ENCODE data around the gene PNLIP. TPM values are rescaled to one million over a fixed set of nuclear protein-coding genes. Genes with fewer than 3 reads are reported as not detected.

PNLIP gene
- total RNA-seq (2011; cell fraction: chromatin; rRNA removed; ENCODE audit: low replicate concordance): not detected in 2 replicates
- not detected in 2 replicates for total RNA-seq (2011; cell fraction: nucleolus; rRNA removed)
- total RNA-seq (2011; cell fraction: nucleoplasm; rRNA removed): not detected in 2 replicates
- total RNA-seq (2014; rRNA removed) (not detected in 2 replicates), total RNA-seq (2014; rRNA removed; fragmentation: Illumina TruSeq; extraction: Trizol) (not detected in 2 replicates), total RNA-seq (2015; rRNA removed; fragmentation: Illumina TruSeq; extraction: Trizol) (not detected in 2 replicates), total RNA-seq (2021) (0.69 and 1.1 TPM in 2 replicates), polyA plus RNA-seq (2011; rRNA removed) (not detected in 2 replicates), polyA plus RNA-seq (2014; fragmentation: Illumina TruSeq; extraction: Trizol) (not detected in 2 replicates), polyA plus RNA-seq (2014; fragmentation: Nextera tagmentation; extraction: Ambion mirVana) (not detected), polyA plus RNA-seq (2014; rRNA removed) (not detected in 2 replicates), polyA minus RNA-seq (2011; rRNA and poly(A)+ RNA removed) (not detected in 2 replicates), Bru-seq, nascent RNA (not detected), BruChase-seq, experiment 1, labeled RNA remaining after a 2-hour chase (not detected), BruChase-seq, experiment 2, labeled RNA remaining after a 6-hour chase (not detected)
- polyA plus RNA-seq (2011; cell fraction: cytosol; rRNA removed): not detected in 2 replicates
- polyA plus RNA-seq (2011; cell fraction: nucleus; rRNA removed): not detected in 2 replicates
- polyA plus RNA-seq (2012): not detected in 2 replicates
- not detected in 2 replicates for polyA minus RNA-seq (2011; cell fraction: cytosol; rRNA and poly(A)+ RNA removed)
- not detected in 2 replicates for polyA minus RNA-seq (2011; cell fraction: nucleus; rRNA and poly(A)+ RNA removed)
- long read RNA-seq, experiment 1: 0 reads
- long read RNA-seq, experiment 2: 0 reads
- long read RNA-seq, experiment 3: 0 reads

DNA sequence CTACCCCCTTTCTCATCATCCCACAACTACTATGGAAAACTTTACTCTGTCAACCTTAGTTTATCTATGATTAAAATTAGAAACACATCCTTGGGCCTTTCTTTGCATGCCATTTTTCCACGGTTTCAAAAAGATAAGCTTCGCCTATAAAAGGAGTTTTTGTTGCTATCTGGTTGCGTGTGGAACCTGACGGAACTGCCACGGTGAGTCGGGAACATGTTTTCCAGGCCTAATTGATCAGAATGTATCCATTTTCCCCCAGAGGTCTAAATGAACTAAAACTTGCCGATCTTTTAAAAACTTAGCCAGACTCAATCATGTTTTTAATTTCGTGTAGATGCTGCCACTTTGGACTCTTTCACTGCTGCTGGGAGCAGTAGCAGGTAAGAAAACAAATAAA, at the start of gene PNLIP:
TSS of gene PNLIP (plus strand) at position 176 of the 400 bp plus-strand sequence. CDS start at position 338, 162 bp downstream.
- DNase-seq (ENCODE audit: extremely low read depth in 1 of 4, low spot score in 3 of 4) (no peak), ATAC-seq (no peak), FAIRE-seq (no peak)
- Histone ChIP-seq H3K4me3 (no peak within 1 kb of the TSS), H2AFZ (ENCODE audit: low read depth, low read length) (no peak within 1 kb of the TSS), H3K79me2 (ENCODE audit: control insufficient read depth, insufficient read depth, low read length) (no peaks in the 10 kb centered on the region), H4K20me1 (replicated peaks; ENCODE audit: control insufficient read depth, insufficient read depth, low read length) (no peaks in the 10 kb centered on the region), H3K4me1 (replicated peaks in 1 of 2; ENCODE audit: control insufficient read depth in 2 of 2, insufficient read depth in 2 of 2, low read length in 2 of 2) (no peaks in the 10 kb centered on the region), H3K27me3 (ENCODE audit: control insufficient read depth in 2 of 2, insufficient read depth in 2 of 2, low read length in 2 of 2) (no peaks in the 10 kb centered on the region; a peak in 1 of 5 replicates), H3K4me2 (ENCODE audit: insufficient read depth, low read length) (no peak within 1 kb of the TSS), H3K36me3 (ENCODE audit: control insufficient read depth, insufficient read depth, low read length) (no peaks in the 10 kb centered on the region), H3K9me1 (ENCODE audit: control insufficient read depth, insufficient read depth, low read length) (no peaks in the 10 kb centered on the region), H3K9ac (ENCODE audit: insufficient read depth in 1 of 2, low read depth in 2 of 2, low read length in 2 of 2) (no peak within 1 kb of the TSS), H3K27ac (ENCODE audit: extremely low read depth, low read depth, low read length) (no peak within 1 kb of the TSS), H3K9me3 (replicated peaks; ENCODE audit: control insufficient read depth, insufficient read depth, low read depth, low read length) (no peaks in the 10 kb centered on the region)
- ChIA-PET CTCF (ENCODE audit: low intra/inter-chr PET ratio) (no interaction called here), POLR2A (no interaction called here)
- intact Hi-C loops (cut with micrococcal nuclease) (no loop called here), in situ Hi-C loops (cut with MboI) (no loop called here)
- WGBS (ENCODE audit: insufficient coverage, low coverage, missing lambda C conversion rate): 3% methylated on average over 8 of the region's 8 CpGs
- no TSS peak for BruUV-seq (replicated peaks)
- TF ChIP-seq, protein P1, sequence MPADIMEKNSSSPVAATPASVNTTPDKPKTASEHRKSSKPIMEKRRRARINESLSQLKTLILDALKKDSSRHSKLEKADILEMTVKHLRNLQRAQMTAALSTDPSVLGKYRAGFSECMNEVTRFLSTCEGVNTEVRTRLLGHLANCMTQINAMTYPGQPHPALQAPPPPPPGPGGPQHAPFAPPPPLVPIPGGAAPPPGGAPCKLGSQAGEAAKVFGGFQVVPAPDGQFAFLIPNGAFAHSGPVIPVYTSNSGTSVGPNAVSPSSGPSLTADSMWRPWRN (IDR thresholded peaks at IDR 0.05; ENCODE audit: low read depth): no peak
- TF ChIP-seq MTF1 (CRISPR knock-in tag; IDR thresholded peaks at IDR 0.05; ENCODE audit: borderline replicate concordance): no peak
- TF ChIP-seq CBX2 (IDR thresholded peaks at IDR 0.05; ENCODE audit: insufficient read depth, low read length, poor library complexity, severe bottlenecking): no peak
- TF ChIP-seq, protein P2, sequence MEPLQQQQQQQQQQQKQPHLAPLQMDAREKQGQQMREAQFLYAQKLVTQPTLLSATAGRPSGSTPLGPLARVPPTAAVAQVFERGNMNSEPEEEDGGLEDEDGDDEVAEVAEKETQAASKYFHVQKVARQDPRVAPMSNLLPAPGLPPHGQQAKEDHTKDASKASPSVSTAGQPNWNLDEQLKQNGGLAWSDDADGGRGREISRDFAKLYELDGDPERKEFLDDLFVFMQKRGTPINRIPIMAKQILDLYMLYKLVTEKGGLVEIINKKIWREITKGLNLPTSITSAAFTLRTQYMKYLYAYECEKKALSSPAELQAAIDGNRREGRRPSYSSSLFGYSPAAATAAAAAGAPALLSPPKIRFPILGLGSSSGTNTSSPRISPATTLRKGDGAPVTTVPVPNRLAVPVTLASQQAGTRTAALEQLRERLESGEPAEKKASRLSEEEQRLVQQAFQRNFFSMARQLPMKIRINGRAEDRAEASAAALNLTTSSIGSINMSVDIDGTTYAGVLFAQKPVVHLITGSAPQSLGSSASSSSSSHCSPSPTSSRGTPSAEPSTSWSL (CRISPR knock-in tag; IDR thresholded peaks at IDR 0.05; ENCODE audit: borderline replicate concordance): no peak
- TF ChIP-seq, protein P3, sequence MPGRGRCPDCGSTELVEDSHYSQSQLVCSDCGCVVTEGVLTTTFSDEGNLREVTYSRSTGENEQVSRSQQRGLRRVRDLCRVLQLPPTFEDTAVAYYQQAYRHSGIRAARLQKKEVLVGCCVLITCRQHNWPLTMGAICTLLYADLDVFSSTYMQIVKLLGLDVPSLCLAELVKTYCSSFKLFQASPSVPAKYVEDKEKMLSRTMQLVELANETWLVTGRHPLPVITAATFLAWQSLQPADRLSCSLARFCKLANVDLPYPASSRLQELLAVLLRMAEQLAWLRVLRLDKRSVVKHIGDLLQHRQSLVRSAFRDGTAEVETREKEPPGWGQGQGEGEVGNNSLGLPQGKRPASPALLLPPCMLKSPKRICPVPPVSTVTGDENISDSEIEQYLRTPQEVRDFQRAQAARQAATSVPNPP (IDR thresholded peaks at IDR 0.05; ENCODE audit: borderline replicate concordance, insufficient read depth, insufficient read length): no peak
- no peak for TF ChIP-seq OTX1 (CRISPR knock-in tag; IDR thresholded peaks at IDR 0.05)
- TF ChIP-seq, protein P4, sequence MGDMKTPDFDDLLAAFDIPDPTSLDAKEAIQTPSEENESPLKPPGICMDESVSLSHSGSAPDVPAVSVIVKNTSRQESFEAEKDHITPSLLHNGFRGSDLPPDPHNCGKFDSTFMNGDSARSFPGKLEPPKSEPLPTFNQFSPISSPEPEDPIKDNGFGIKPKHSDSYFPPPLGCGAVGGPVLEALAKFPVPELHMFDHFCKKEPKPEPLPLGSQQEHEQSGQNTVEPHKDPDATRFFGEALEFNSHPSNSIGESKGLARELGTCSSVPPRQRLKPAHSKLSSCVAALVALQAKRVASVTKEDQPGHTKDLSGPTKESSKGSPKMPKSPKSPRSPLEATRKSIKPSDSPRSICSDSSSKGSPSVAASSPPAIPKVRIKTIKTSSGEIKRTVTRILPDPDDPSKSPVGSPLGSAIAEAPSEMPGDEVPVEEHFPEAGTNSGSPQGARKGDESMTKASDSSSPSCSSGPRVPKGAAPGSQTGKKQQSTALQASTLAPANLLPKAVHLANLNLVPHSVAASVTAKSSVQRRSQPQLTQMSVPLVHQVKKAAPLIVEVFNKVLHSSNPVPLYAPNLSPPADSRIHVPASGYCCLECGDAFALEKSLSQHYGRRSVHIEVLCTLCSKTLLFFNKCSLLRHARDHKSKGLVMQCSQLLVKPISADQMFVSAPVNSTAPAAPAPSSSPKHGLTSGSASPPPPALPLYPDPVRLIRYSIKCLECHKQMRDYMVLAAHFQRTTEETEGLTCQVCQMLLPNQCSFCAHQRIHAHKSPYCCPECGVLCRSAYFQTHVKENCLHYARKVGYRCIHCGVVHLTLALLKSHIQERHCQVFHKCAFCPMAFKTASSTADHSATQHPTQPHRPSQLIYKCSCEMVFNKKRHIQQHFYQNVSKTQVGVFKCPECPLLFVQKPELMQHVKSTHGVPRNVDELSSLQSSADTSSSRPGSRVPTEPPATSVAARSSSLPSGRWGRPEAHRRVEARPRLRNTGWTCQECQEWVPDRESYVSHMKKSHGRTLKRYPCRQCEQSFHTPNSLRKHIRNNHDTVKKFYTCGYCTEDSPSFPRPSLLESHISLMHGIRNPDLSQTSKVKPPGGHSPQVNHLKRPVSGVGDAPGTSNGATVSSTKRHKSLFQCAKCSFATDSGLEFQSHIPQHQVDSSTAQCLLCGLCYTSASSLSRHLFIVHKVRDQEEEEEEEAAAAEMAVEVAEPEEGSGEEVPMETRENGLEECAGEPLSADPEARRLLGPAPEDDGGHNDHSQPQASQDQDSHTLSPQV (IDR thresholded peaks at IDR 0.05): no peak
- no peak for TF ChIP-seq TRIM24 (IDR thresholded peaks at IDR 0.05)
- no peak for TF ChIP-seq SAP30 (IDR thresholded peaks at IDR 0.05; ENCODE audit: borderline replicate concordance, insufficient read depth, low read depth, low read length, poor library complexity, severe bottlenecking)
- TF ChIP-seq ZNF140 (CRISPR knock-in tag; IDR thresholded peaks at IDR 0.05): no peak
- TF ChIP-seq TBL1XR1 (IDR thresholded peaks at IDR 0.05; ENCODE audit: low read length in 2 of 2): no peak
